Esophagus muscularis mucosa (tissue), 4 donors: ENCODE results near the gene ARSK. TPM values are rescaled to one million over a fixed set of nuclear protein-coding genes. Genes with fewer than 3 reads are reported as not detected.

Experiments
- DNase-seq: peaks from one replicate; pipeline ENCODE4 v3.0.0-alpha.2; 2017; ENCODE audit errors: extremely low spot score
- H3K27ac ChIP-seq, 4 donors: fragments of 200-600 bp; sonication (generic); replicated peaks in 1 of 4; 1 replicate in 3 of 4; 2 replicates in 1 of 4; pipeline ENCODE4 v1.5.1; 2016 to 2019; ENCODE audit warnings: mild to moderate bottlenecking in 1 of 4
- H3K27me3 ChIP-seq, 4 donors: fragments of 200-600 bp; sonication (generic); one replicate each; pipeline versions ENCODE4 v1.5.1 to v1.6.0; 2016 to 2019
- H3K36me3 ChIP-seq, 4 donors: fragments of 200-600 bp; sonication (generic); one replicate each; pipeline ENCODE4 v1.5.1; 2016 to 2019
- H3K4me1 ChIP-seq, 4 donors: fragments of 200-600 bp; sonication (generic); one replicate each; pipeline ENCODE4 v1.5.1; 2016 to 2019
- H3K4me3 ChIP-seq, 4 donors: fragments of 200-600 bp; sonication (generic); 1 replicate in 2 of 4; 2 replicates in 2 of 4; pipeline ENCODE4 v1.5.1; 2016 to 2019; ENCODE audit warnings: mild to moderate bottlenecking in 4 of 4, moderate library complexity in 1 of 4
- H3K9me3 ChIP-seq, 4 donors: fragments of 200-600 bp; sonication (generic); 1 replicate in 3 of 4; 2 replicates in 1 of 4; pipeline ENCODE4 v1.5.1; 2016 to 2019
- CTCF ChIP-seq, 3 experiments: fragments of 200-600 bp in 2 of 3; fragments of 450-650 bp in 1 of 3; sonication (generic) in 2 of 3; IDR thresholded peaks; one replicate each; pipeline ENCODE4 v1.5.1; 2017 to 2019; ENCODE audit warnings: antibody characterized with exemption in 3 of 3, mild to moderate bottlenecking in 2 of 3, moderate library complexity in 1 of 3
- EP300 ChIP-seq: sonication (generic); formaldehyde crosslinking; IDR thresholded peaks from one replicate; pipeline ENCODE4 v1.6.1; 2017; ENCODE audit warnings: antibody characterized with exemption
- POLR2A ChIP-seq: fragments of 450-650 bp; IDR thresholded peaks from one replicate; pipeline ENCODE4 v1.6.1; 2017; ENCODE audit warnings: antibody characterized with exemption, moderate library complexity, mild to moderate bottlenecking, low read depth
- POLR2AphosphoS5 ChIP-seq, 2 donors: sonication (generic); formaldehyde crosslinking; IDR thresholded peaks; one replicate each; pipeline ENCODE4 v1.6.1; 2017; ENCODE audit warnings: antibody characterized with exemption in 2 of 2
- WGBS: methylation state at CpG from one replicate; pipeline ENCODE4 v1.1.5; 2018; 5-methylcytosine and 5-hydroxymethylcytosine counted together
- intact Hi-C: fragments of 100-400 bp; cut with DNase I; formaldehyde crosslinking; loops from one replicate; pipeline ENCODE4 v1.15.1; 2023
- total RNA-seq, 4 donors: library from RNA; depleted of rRNA; stranded (reverse); fragments of >200 nt; gene quantifications; one replicate each; pipeline versions ENCODE4 v1.1.0 to v1.2.1, GENCODE V29; 2016

Gene ARSK
- total RNA-seq, 4 donors from 2014 or later, result 5.0 to 7.3 (median 6.7) TPM

DNA sequence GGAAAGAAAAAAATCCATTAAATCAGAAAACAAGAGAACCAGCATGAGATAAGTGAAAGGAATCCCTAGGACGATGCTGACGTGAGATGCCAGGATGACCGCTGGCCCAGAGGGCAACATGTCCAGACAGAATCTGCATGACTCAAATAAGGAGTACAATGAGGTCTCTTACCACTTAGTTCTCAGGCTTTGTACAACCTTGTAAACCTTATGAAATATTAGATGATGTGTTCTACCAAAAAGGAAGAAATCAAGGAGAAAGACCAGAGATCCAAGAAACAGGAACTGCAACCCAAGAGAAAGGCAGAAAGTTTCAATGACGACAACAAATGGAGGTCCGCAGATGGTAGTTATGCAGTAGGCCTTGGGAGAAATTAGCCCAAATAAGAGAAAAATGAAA is 62.2 kb downstream of the ARSK start:
- no peak for TF ChIP-seq EP300
- no peak for TF ChIP-seq POLR2AphosphoS5 (IDR thresholded peaks at IDR 0.05)
- no peak for TF ChIP-seq POLR2A
- no peak for TF ChIP-seq CTCF (IDR thresholded peaks at IDR 0.05)
- intact Hi-C loops, result no loop called here
- Histone ChIP-seq H3K4me3 (no peak overlapping the region), H3K27me3 (peaks cover 0 to 32% (median 3%) of the 10 kb centered on the region in 4 donors), H3K9me3 (peaks cover 0 to 7% (median 2%) of the 10 kb centered on the region in 4 donors), H3K27ac (no peak overlapping the region), H3K36me3 (no peaks in the 10 kb centered on the region), H3K4me1 (peaks cover 18 to 28% (median 25%) of the 10 kb centered on the region in 4 donors)
- DNase-seq, result no peak
- WGBS, result 73% methylated on average over 5 of the region's 5 CpGs

GRCh38 chr5:95619096-95619495 is 64.2 kb downstream of the ARSK start:
- no peaks in the 10 kb centered on the region for H3K36me3 ChIP-seq
- 81% methylated on average over 4 of the region's 4 CpGs for WGBS

DNA sequence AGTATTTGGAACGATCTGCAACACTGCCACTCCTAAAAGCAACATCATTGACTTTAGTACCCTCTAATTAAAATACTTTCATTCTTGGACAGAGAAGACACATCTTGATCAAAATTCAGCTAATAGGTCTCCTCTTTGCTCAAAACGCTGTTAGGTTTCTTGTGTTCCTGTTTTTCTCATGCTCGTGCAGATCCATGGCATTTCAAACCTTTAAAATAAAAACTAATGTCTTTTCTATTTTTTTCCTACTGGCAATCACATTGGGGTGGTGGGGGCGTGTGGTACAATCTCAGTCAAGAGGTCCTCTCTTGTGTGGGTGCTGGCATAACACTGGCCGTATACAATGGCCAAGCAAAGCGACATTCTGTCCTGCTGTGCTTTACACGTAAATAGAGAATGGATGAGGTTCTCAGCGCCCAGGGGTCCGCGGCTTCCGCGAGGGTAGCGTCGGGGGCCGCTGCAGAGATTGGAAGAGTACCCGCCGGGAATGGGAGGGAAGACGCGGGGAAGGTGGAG is 64.7 kb downstream of the ARSK start:
- H3K27me3 ChIP-seq, result peaks cover 0 to 32% (median 3%) of the 10 kb centered on the region in 4 donors
- WGBS, result 27% methylated on average over 19 of the region's 19 CpGs
- TF ChIP-seq POLR2A (no peak), EP300 (no peak), POLR2AphosphoS5 (IDR thresholded peaks at IDR 0.05) (no peak), CTCF (IDR thresholded peaks at IDR 0.05) (no peak)
- H3K27ac ChIP-seq, result peak overlapping the region in 1 of 4 donors; percentile 39
- H3K9me3 ChIP-seq, result no peaks in the 10 kb centered on the region
- peaks cover 18 to 28% (median 25%) of the 10 kb centered on the region in 4 donors for H3K4me1 ChIP-seq
- intact Hi-C loops, result no loop called here
- DNase-seq, result no peak
- H3K4me3 ChIP-seq, result peak overlapping the region; percentile 61 to 68 (median 61)
- no peaks in the 10 kb centered on the region for H3K36me3 ChIP-seq

More at GRCh38 chr5:95619096-95619495, 64.2 kb downstream of the ARSK start:
- no peak overlapping the region for H3K27ac ChIP-seq
- no peak for TF ChIP-seq POLR2A
- no peak for TF ChIP-seq POLR2AphosphoS5 (IDR thresholded peaks at IDR 0.05)
- no peak for TF ChIP-seq CTCF (IDR thresholded peaks at IDR 0.05)
- TF ChIP-seq EP300, result no peak
- peaks cover 18 to 28% (median 25%) of the 10 kb centered on the region in 4 donors for H3K4me1 ChIP-seq
- H3K9me3 ChIP-seq, result no peaks in the 10 kb centered on the region
- intact Hi-C loops, result no loop called here
- H3K27me3 ChIP-seq, result peaks cover 0 to 32% (median 3%) of the 10 kb centered on the region in 4 donors
- DNase-seq, result no peak
- peak overlapping the region in 1 of 4 donors; percentile 61 for H3K4me3 ChIP-seq

DNA sequence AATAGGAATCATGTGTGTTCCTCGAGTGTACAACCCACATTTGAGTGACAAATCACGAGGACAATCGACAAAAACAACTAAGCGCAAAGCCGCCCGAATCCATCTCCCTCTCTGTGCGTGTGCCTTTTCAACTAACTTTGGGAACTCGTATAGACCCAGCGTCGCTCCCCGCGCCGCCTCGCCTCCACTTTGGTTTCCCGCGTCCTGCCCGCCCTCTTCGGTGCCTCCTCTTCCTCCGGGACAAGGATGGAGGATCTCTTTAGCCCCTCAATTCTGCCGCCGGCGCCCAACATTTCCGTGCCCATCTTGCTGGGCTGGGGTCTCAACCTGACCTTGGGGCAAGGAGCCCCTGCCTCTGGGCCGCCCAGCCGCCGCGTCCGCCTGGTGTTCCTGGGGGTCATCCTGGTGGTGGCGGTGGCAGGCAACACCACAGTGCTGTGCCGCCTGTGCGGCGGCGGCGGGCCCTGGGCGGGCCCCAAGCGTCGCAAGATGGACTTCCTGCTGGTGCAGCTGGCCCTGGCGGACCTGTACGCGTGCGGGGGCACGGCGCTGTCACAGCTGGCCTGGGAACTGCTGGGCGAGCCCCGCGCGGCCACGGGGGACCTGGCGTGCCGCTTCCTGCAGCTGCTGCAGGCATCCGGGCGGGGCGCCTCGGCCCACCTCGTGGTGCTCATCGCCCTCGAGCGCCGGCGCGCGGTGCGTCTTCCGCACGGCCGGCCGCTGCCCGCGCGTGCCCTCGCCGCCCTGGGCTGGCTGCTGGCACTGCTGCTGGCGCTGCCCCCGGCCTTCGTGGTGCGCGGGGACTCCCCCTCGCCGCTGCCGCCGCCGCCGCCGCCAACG is 65.3 kb downstream of the ARSK start, which contains the start of gene GPR150:
Gene GPR150, plus strand, starts transcription at position 58 of the 840 bp plus-strand sequence. Its CDS starts 189 bp downstream, at position 247.
- WGBS, result 0% methylated on average over 3 of the region's 85 CpGs
- DNase-seq, result no peak

More for the DNA sequence above, 65.3 kb downstream of the ARSK start, which contains the start of gene GPR150:
- H3K9me3 ChIP-seq, result no peaks in the 10 kb centered on the region
- peaks cover 18 to 28% (median 25%) of the 10 kb centered on the region in 4 donors for H3K4me1 ChIP-seq
- H3K27ac ChIP-seq, result peak within 1 kb of the TSS in 1 of 4 donors; percentile 43
- H3K27me3 ChIP-seq, result peaks cover 0 to 32% (median 3%) of the 10 kb centered on the region in 4 donors
- TF ChIP-seq EP300 (no peak), POLR2AphosphoS5 (IDR thresholded peaks at IDR 0.05) (no peak), POLR2A (no peak), CTCF (IDR thresholded peaks at IDR 0.05) (no peak)
- no peaks in the 10 kb centered on the region for H3K36me3 ChIP-seq
- intact Hi-C loops, result no loop called here
- H3K4me3 ChIP-seq, result peak within 1 kb of the TSS; percentile 61 to 68 (median 61)
